CD4-positive, alpha-beta T cell treated with Interleukin-6 at 100 ng/mL for 8 hours (primary cell): ENCODE data around the gene PARD6B.
"Not testable (repeated sequence)": the region's sequence is repeated elsewhere in the genome, so short reads cannot be mapped to it uniquely, and the experiment has no call there.

Experiments used
- DNase-seq: peaks from one replicate; pipeline ENCODE4 v3.0.0-alpha.2; 2020; ENCODE audit warnings: mixed read lengths, low spot score

Gene PARD6B, protein sequence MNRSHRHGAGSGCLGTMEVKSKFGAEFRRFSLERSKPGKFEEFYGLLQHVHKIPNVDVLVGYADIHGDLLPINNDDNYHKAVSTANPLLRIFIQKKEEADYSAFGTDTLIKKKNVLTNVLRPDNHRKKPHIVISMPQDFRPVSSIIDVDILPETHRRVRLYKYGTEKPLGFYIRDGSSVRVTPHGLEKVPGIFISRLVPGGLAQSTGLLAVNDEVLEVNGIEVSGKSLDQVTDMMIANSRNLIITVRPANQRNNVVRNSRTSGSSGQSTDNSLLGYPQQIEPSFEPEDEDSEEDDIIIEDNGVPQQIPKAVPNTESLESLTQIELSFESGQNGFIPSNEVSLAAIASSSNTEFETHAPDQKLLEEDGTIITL

DNA sequence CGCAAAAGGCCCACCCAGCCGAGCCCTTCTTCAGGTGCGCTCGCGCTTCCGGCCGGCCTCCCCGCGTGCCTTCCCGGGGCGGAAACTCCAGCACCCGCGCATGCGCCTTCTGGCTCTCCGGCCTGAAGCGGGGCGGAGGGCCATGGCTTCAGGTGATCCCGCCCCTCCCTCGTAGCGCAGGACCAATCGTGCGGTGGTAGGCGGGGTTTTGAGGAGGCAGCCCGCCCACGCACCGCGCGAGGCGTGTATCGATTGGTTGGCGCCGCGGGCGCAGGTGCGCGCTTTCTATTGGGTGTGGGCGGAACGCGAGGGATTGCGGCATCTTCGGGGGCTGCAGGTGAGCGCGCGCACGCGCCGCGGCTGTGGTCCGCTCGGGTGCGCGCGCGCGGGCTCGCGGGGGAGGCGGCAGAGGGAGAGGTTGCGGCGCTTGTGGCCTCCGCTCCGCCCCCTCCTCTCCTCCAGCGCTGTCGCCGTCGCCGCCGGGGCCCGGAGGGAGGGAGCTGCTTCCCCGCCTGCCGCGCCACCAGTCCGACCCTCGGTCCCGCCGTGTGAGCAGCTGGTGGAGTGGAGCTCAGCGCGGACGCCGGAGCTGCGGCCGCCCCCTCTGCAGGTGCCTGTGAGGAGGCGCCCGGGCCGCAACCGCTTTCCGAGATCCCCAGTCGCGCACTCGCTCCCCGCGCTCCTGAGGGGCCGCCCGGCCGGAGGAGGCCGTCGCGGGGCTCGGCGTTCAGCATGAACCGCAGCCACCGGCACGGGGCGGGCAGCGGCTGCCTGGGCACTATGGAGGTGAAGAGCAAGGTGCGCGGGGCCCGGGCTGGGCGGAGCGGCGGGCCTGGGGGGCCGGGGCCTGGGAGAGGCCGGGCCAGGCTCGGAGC, at the start of gene PARD6B:
Gene PARD6B, plus strand, starts transcription at position 526 of the 875 bp plus-strand sequence. Its CDS starts 207 bp downstream, at position 733.
- peak; percentile 99 for DNase-seq

DNA sequence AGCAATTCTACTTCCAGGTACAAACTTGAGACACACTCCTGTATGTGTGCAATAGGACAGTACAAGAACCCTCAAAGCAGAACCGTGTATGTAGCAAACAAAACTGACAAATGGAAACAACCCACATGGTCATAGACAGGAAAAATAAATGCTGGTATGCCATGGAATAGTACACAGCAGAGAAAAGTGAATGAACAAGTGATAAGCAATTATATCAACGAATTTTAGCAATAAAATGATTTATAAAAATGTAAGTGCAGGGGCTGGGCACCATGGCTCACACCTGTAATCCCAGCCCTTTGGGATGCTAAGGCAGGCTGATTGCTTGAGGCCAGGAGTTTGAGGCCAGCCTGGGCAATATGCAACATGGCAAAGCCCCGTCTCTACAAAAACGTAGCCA, 49.3 kb upstream of the PARD6B start:
- DNase-seq: no peak

DNA sequence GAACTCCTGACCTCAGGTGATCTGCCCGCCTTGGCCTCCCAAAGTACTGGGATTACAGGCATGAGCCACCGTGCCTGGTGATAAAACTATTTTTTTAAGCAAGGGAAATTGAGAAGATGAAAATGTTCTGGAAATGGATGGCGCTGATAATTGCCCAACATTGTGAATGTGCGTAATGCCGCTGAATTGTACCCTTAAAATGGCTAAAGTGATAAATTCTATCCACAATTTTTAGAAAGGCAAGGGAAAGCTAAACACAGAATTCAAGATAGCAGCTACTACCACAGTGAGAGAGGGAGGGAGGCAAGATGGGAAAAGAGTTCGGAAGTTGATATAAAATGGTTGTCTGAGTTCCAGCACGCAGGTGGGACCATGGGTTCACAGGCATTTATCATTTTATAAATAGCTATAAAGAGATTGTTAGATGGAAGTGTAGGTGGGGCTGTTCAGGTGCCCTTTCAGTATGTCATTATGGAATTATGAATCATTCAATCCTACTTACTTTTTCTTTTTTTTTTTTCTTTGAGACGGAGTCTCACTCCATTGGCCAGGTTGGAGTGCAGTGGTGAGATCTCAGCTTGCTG, 48.3 kb upstream of the PARD6B start:
- no peak for DNase-seq

DNA sequence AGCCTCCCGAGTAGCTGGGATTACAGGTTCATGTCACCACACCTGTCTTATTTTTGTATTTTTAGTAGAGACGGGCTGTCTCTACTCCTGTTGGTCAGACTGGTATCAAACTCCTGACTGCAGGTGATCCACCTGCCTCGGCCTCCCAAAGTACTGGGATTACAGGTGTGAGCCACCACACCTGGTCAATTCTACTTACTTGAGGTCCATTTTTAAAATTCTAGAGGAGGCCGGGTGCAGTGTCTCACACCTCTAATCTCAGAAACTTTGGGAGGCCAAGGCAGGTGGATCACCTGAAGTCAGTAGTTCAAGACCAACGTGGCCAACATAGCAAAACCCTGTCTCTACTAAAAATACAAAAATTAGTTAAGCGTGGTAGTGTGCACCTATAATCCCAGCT, 47.8 kb upstream of the PARD6B start:
- no peak for DNase-seq

DNA sequence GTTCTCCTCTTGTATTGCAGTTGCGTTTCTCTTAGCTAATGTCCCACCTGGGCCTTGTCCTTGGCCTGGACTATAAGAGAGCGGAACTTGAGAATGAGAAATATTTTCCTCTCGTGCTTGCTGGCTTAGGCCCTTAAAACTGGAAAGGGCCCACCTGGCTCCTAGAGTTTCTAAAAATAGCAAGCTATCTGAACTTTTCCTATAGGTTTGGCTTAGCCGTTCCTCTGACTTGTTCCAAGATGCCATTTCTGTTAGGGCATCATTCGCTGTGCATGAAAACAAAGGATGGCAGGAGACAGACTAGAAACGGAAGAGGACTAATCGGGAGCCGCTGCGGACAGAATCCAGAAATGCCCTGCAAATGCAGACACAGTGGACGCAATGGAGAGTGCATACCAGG, 44.6 kb upstream of the PARD6B start:
- no peak for DNase-seq

DNA sequence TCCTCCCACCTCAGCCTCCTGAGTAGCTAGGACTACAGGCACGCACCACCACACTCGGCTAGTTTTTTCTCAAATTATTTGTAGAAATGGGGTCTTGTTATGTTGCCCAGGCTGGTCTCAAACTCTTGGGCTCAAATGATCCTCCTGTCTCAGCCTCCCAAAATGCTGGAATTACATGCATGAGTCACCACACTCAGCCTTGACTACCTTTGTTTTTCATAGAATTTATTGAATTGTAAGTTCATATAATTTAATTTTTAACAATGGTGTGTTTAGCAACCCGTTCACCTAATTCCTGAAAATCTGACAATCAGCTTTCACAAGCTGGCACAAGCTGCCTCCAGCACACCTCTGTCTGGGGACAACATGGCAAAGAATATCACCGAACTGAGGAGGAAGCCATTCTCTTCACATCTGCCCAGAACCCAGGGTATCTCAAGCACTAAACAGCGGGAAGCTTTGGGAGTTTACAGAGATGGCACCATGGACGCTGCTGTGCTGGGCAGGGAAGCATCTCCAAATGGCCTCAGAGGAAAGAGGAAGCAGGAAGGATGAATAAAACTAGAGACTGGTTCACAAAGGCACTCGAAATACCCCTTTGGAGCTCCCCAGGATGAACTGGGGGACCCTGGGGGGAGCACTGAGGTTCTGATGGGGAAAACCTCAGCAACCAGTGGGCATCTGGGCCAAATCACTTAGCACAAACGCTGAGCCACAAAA, 43.0 kb upstream of the PARD6B start:
- DNase-seq: no peak

DNA sequence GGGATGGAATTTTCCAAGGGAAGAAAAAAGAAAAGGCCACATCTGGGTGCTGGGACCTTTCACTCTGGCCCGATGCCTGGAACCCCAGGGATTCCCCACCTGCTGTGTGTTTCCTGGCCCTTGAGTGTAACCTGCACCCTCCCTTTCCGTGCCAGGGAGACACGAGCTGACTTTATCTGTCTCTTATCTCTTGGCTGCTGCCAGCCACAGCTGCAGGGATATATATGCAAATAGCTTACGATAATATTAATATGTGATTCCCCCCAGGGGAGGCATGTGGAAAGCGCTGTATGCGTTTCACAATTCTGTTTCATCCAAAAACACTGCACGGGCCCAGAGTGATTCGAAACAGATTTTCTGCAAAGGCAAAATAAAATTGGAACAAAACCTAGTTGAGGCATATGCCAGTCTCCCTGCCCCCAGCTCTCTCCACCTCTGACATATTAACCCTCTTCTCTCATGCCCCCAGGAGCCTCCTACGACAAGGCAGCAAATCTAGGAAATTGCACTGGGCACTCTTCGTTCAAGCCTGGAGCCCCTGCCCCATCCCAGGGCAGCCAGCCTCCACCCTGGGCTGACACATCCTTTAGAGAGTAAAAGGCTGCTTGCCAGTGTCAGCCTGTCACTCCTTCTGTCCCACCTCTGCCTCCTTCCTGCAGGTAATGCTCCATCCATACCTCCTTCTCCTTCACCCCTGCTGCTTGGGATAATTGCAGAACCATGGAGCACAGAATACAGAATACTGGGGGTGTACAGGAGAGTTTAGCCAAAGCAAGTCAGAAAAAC, 41.3 kb upstream of the PARD6B start:
- DNase-seq: no peak

DNA sequence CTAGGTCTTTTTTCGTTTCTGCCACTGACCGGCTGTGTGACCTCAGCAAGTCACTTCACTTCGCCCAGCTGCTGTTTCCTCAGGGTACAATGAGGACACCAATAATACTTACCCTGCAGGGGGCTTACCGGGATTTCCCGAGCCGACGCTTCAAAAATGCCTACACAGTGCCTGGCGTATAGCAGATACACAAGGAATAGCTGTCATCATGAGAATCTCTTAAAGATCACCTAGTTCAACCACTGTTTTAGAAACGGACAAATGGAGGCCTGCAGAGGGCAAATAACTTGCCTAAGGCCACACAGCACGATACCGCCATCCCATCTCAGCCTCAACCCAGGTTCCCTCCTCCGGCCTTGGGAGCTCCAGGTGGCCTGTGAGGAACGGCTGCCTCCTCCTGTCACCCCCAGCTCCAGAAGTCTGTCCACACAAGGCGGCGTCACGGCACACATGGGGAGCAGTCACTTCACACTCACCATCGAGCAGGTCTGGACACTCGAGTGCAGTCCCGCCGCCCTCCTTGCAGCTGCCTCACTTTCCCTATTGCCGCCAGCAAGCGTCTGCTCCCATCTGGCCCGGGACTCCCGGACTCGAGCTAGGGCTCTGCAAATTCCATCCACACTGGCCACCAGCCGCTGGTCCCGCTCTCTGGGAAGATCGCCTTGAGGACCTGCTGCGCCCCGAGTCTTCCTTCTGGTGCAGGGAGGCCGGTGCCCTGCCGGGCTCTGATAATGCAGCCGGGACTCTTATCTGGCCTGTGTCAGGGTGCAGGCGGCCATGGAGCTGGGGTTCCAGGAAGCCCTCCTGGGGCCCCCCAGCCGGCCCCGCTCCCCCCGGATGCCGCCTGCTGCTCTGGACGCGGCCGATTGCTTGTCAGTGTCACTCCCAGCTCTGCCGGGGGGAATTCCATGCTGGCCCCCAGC, 40.5 kb upstream of the PARD6B start, which contains the start of gene RIPOR3:
Gene RIPOR3, minus strand, starts transcription at position 893 of the 923 bp plus-strand sequence. Its CDS starts 414 bp downstream, at position 479.
- DNase-seq: no peak

DNA sequence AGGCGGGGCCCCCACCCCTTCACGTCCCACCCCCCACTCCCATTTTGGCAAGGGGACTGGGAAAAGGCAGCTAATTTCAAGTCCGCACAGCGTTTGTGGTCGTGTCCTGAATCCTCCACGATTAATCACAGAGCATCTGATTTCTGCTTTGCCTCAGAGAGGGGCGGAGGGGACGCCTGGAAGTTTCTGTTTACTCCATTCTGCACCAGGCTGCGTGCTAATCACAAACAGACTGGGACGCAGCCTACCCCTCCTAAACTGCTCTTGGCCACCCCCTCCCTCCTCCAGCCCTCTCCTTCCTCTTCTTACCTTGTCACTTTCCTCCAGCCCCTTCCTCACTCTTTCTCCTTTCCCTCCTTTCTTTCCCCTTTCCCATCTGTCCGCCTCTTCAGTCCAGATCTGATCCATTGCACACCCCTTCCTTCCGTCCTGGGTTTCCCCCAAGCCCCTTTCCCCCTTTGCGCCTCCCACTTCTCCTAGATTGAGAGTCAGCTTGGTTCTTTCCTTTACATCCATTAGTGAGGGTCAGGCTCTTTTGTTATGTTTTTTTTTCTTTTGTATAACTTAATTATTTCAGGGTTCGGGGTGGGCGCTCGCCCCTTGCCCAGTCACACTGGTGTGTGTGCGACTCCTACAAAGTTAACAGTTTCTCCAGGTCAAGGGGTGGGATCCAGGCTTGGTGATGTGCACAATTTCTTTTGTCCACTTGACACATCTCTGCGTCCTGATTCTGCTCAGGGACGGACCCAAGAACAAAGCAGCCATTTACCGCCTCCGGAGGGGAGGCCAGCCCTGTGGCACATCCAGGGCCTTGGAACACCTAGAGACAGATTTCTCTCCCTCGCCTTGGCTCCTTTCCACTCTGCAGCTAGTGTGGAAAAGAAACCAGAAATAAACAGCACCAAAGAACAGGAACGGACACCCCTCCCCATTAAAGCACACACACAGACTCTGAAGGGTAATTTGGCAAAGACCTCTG, 39.5 kb upstream of the PARD6B start:
- DNase-seq: no peak

DNA sequence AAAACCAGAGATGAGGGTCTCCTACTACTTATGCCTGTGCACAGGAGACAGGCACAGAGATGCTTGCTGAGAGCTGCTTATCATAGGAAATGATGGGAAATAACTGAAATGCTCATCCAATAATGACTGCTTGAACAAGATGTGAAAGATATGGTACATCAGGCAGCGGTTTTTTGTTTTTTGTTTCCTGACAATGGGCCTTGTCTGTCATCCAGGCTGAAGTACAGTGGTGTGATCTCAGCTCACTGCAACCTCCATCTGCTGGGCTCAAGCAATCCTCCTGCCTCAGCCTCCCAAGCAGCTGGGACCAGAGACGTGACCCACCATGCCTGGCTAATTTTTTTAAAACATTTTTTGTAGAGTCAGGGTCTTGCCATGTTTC, 38.8 kb upstream of the PARD6B start:
- no peak for DNase-seq

DNA sequence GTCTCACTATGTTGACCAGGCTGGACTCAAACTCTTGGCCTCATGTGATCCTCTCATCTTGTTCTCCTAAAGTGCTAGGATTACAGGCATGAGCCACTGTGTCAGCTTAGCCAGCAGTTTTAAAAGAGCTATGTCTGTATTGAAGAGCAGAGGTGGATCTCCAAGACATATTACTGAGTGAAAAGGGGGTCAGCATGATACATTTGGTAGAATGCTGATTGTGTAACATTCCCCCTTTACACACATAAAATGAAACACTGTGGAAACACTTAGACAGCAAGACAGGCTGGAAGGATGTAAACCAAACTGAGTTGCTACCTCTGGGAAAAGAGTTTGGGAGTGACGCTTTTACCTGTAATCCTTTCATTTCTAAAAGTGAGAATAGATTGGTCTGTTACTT, 38.4 kb upstream of the PARD6B start:
- DNase-seq: no peak

DNA sequence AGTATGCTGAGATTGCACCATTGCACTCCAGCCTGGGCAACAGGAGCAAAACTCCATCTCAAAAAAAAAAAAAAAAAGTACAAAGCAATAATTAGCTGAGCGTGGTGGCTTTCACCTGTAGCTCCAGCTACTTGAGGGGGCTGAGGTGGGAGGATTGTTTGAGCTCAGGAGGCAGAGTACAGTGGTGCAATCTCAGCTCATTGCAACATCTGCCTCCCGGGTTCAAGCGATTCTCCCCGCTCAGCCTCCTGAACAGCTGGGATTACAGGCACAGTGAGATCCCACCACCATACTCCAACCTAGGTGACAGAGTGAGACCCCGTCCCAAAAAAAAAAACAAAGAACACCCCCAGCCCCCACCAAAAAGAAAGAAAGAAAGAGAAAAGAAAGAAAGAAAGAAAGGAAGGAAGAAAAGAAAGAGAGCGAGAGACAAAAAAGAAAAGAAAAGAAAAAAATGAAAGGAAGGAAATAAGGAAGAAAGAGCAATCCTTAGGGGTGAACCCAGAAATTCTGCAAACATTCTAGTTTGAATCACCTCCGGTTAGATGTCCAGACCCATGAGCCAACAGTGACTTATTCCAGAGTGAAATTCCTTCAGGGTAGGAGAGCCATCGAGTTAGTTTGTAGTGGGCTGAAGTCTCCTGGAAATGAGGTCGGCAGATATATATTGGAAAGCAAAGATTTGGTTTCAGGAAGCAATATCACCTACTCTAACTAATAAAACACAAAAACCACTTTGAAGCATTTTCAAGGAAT, 36.8 kb upstream of the PARD6B start:
- no peak for DNase-seq

DNA sequence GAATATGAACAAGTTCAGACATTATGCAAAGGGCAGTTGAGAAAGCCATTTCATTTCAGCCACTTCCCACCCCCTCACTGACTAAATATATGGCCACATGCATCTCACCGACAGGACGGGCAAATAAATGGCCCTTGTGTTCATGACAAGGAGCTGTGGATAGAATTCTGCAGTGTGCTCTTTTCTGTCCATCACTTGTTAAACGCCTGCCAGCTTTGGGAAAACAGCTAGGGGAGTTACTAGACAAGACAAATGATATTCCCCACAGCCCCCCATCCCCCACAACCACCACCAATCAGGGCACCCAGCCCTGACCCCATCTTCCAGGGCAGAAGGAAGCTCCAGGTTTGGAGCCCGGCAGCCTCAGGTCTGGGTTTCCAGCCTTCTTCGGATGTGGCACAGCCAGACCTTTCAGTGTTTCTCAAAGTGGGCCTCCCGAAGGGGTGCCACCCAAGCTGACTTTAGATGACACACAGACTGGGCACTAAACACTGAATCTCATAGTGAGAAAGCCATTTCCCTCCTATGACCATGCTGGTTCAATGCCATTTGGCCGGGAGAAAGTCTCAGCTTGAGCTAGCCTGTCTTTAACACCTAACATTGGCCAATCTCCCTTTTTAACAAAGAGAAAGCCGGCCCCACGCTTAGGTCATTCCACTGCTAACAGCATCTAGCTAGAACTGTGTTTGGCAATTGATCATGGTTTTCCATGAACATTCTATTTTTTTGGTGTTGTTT, 36.1 kb upstream of the PARD6B start:
- DNase-seq: no peak

DNA sequence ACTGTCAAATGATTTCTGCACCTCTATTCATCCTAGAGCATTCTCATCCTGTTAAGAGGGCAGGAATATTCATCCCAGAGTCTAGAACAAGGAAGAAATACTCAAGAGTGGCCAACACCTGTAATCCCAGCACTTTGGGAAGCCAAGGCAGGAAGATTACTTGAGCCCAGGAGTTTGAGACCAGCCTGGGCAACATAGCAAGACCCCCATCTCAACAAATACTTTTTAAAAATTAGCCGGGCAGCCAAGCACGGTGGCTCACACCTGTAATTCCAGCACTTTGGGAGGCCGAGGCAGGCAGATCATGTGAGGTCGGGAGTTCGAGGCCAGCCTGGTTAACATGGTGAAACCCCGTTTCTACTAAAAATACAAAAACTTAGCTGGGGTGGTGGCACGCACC, 33.1 kb upstream of the PARD6B start:
- not testable (repeated sequence) for DNase-seq

DNA sequence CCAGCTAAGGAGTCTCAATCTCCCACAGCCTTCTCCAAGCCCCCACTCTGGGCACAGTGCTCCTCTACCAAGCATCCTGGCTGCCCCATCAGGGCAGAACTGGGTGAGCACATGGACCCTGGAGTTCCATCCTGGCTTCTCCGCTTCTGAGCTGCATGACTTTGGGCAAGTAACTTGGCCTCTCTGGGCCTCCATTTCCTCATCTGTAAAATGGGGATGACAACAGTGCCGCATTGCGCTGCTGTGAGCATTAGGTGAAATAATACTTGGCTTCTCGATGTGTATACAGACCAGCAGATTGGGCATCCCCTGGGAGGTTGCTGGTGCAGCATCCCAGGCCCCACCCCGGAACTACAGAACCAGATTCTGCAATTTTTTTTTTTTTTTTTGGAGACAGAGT, 31.7 kb upstream of the PARD6B start:
- DNase-seq: no peak

DNA sequence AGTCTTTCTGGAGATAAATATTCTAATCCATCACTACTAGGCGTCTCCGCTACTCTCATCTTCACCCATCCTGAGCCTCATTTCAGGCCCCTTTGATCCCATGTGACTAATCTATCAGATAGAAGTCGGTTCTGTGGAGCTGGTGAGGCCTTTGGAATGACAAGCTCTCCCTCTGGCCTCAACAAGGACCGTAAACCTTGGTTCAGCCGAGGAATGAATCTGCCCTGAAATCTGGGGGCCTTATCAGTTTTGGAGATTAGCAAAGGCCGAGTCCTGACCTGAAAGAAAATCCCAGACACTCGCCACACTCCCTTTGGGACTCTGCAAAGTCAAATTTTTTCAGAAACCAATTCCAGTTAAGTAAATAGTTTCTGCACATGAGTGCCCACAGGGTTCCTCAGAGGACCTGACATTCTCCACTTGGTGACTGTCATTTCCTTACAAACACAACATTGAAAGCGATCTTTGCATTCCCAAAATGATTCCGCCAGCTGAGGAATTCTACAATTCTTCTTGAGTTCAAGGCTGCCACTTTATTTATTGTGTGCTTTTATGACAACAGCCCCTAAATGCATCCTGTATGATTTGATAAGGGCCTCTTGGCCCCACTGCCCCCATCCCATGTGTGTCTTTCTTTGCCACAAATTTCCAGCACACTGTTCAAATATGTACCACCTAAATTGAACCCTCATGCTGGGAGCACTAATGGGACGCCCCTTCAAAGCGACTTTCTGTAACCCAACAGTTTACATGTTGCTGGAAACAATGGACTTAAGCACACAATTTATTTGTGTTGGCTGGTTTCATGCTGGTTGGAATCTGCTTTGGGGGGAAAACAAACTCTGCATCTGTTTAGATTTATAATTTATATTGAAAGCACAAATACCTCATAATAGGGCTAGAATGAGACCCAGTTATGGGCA, 30.1 kb upstream of the PARD6B start:
- DNase-seq: no peak
